Stimulated activated CD8-positive, alpha-beta memory T cell treated with anti-CD3 and anti-CD28 coated beads, Interleukin-7, amount 100 ng/mL, for 48 hours (primary cell): ENCODE results near the gene TUBGCP6.
"Not testable (repeated sequence)": the region's sequence is repeated elsewhere in the genome, so short reads cannot be mapped to it uniquely, and the experiment has no call there.

Source experiments
- DNase-seq, 2 donors: peaks; one replicate each; pipeline ENCODE4 v3.0.0-alpha.2; 2020; ENCODE audit warnings: low read depth in 1 of 2; ENCODE audit errors: extremely low read depth in 1 of 2

Gene TUBGCP6

DNA sequence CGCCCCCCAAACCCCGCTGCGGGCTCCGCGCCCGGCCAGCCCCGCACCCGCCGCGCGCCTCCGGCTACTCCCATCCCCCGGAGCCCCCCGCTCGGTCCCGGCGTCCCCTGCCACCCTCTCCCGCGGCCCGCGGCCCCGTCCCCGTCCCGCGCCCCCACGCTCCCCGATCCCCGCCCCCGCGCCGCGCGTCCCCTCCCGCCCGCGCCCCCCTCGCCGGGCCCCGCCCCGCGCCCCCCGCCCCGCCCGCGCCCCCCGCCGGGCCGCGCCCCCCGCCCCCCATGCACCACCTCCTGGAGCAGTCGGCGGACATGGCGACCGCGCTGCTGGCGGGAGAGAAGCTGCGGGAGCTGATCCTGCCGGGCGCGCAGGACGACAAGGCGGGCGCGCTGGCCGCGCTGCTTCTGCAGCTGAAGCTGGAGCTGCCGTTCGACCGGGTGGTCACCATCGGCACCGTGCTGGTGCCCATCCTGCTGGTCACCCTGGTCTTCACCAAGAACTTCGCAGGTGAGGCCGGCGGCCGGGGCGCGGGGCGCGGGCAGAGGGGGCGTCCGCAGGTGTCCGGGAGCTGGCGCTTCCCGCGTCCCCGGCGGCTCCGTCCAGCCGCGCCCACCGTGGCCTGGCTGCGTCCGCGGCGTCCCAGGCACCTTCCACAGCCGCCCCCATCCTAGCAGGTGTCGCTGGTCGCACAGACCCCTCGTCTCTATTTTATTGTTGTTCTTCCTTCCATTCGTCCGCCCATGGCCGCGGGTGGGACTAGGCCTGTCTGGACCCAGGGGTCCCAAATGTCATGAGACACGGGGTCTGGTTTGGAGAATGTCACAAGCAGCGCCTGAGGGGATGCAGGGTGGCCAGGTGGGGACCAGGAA lies 74.1 kb downstream of the TUBGCP6 start, which contains the start of gene PANX2:
TSS of gene PANX2 (plus strand) at position 279 of the 866 bp plus-strand sequence. CDS start at position 279, 0 bp downstream.
- no peak for DNase-seq

- DNase-seq: peak in 1 of 2 donors; percentile 42
Measured at GRCh38 chr22:50169774-50170341, 75.0 kb downstream of the TUBGCP6 start.

- no peak for DNase-seq
Measured at GRCh38 chr22:50169181-50169759, 75.6 kb downstream of the TUBGCP6 start.

DNA sequence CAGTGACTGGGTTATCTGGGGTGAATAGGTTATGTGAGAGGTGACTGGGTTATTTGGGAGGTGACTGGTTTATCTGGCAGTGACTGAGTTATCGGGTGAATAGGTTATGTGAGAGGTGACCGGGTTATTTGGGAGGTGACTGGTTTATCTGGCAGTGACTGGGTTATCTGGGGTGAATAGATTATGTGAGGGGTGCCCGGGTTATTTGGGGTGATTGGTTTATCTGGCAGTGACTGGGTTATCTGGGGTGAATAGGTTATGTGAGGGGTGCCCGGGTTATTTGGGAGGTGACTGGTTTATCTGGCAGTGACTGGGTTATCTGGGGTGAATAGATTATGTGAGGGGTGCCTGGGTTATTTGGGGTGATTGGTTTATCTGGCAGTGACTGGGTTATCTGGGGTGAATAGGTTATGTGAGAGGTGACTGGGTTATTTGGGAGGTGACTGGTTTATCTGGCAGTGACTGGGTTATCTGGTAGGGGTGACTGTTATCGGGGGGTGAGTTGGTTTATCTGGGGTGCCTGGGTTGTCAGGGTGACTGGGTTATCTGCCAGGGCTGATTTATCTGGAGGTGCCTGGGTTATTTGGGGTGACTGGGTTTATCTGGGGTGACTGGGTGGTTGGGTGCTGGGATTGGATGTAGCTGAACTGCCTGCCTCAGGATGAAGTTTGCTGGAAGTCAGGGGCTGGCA lies 76.2 kb downstream of the TUBGCP6 start:
- not testable (repeated sequence) for DNase-seq

DNA sequence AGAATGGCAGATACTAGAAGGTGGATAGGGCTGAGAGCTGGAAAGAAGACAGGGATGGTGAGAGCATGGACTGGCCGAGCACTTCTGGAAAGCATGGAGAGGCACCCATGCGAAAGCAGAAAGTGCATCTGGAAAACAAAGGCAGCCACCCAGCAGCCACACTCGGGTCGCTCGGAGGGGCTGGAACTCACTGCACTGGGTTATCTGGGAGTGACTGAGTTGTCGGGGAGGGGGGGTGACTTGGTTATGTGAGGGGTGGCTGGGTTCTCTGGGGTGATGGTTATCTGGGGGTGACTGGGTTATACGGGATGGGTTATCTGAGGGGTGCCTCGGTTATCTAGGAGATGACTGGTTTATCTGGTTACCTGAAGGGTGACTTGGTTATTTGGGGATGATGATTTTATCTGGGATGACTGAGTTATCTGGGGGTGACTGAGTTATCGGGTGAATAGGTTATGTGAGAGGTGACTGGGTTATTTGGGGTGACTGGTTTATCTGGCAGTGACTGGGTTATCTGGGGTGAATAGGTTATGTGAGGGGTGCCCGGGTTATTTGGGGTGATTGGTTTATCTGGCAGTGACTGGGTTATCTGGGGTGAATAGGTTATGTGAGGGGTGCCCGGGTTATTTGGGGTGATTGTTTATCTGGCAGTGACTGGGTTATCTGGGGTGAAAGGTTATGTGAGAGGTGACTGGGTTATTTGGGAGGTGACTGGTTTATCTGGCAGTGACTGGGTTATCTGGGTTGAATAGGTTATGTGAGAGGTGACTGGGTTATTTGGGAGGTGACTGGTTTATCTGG lies 76.9 kb downstream of the TUBGCP6 start:
- no peak for DNase-seq
